ENCODE data around the gene PFAS. TPM values are rescaled to one million over a fixed set of nuclear protein-coding genes. Genes with fewer than 3 reads are reported as not detected.

Gene PFAS
- total RNA-seq, 1 donor from 2014 or later = 64.6 TPM

GRCh38 chr17:8312726-8313600, 63.9 kb downstream of the PFAS start:
- no peaks in the 10 kb centered on the region for H3K9me3 ChIP-seq (ENCODE audit: low read depth)
- peaks cover 45% of the 10 kb centered on the region for H3K27me3 ChIP-seq
- H3K36me3 ChIP-seq = no peaks in the 10 kb centered on the region
- peaks cover 11% of the 10 kb centered on the region for H3K4me1 ChIP-seq
- H3F3A ChIP-seq (ENCODE audit: low read depth) = peaks cover 3% of the 10 kb centered on the region
- Mint-ChIP-seq H3K4me3 (no peak overlapping the region), H3K4me1 (peaks cover 27% of the 10 kb centered on the region), H3K27ac (no peak overlapping the region), H3K9me3 (no peaks in the 10 kb centered on the region), H3K36me3 (no peaks in the 10 kb centered on the region), H3K27me3 (ENCODE audit: insufficient read depth, low read depth) (peaks cover 39% of the 10 kb centered on the region)
- H3K4me3 ChIP-seq = no peak overlapping the region
- no peaks in the 10 kb centered on the region for H3K79me2 ChIP-seq (ENCODE audit: low read depth)
- no peak for DNase-seq (ENCODE audit: low spot score)
- H2AFZ ChIP-seq (replicated peaks) = no peak overlapping the region
- H3K9ac ChIP-seq = no peak overlapping the region
- TF ChIP-seq EZH2phosphoT487 (IDR thresholded peaks at IDR 0.05) = no peak
- H4K20me1 ChIP-seq (ENCODE audit: low read depth) = no peaks in the 10 kb centered on the region
- H3K27ac ChIP-seq = no peak overlapping the region
- no peak overlapping the region for H3K4me2 ChIP-seq

- Mint-ChIP-seq H3K9me3 (no peaks in the 10 kb centered on the region), H3K4me1 (peaks cover 25% of the 10 kb centered on the region), H3K36me3 (no peaks in the 10 kb centered on the region), H3K27me3 (ENCODE audit: insufficient read depth, low read depth) (peaks cover 33% of the 10 kb centered on the region), H3K4me3 (peak overlapping the region; percentile 75), H3K27ac (no peak overlapping the region)
- peaks cover 11% of the 10 kb centered on the region for H3K4me1 ChIP-seq
- DNase-seq (ENCODE audit: low spot score) = peak; percentile 31
- peaks cover 3% of the 10 kb centered on the region for H3F3A ChIP-seq (ENCODE audit: low read depth)
- H2AFZ ChIP-seq (replicated peaks) = peak overlapping the region; percentile 99
- no peaks in the 10 kb centered on the region for H3K9me3 ChIP-seq (ENCODE audit: low read depth)
- peaks cover 48% of the 10 kb centered on the region for H3K27me3 ChIP-seq
- H3K36me3 ChIP-seq = no peaks in the 10 kb centered on the region
- H3K4me3 ChIP-seq = peak overlapping the region; percentile 56
- H4K20me1 ChIP-seq (ENCODE audit: low read depth) = no peaks in the 10 kb centered on the region
- H3K27ac ChIP-seq = no peak overlapping the region
- TF ChIP-seq EZH2phosphoT487 (IDR thresholded peaks at IDR 0.05) (no peak), EZH2 (IDR thresholded peaks at IDR 0.05) (no peak)
- TF ChIP-seq, protein P1, sequence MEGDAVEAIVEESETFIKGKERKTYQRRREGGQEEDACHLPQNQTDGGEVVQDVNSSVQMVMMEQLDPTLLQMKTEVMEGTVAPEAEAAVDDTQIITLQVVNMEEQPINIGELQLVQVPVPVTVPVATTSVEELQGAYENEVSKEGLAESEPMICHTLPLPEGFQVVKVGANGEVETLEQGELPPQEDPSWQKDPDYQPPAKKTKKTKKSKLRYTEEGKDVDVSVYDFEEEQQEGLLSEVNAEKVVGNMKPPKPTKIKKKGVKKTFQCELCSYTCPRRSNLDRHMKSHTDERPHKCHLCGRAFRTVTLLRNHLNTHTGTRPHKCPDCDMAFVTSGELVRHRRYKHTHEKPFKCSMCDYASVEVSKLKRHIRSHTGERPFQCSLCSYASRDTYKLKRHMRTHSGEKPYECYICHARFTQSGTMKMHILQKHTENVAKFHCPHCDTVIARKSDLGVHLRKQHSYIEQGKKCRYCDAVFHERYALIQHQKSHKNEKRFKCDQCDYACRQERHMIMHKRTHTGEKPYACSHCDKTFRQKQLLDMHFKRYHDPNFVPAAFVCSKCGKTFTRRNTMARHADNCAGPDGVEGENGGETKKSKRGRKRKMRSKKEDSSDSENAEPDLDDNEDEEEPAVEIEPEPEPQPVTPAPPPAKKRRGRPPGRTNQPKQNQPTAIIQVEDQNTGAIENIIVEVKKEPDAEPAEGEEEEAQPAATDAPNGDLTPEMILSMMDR (IDR thresholded peaks at IDR 0.05) = no peak
- no peaks in the 10 kb centered on the region for H3K79me2 ChIP-seq (ENCODE audit: low read depth)
- H3K9ac ChIP-seq = no peak overlapping the region
- H3K4me2 ChIP-seq = peak overlapping the region; percentile 98
Observed at GRCh38 chr17:8314797-8315763, 66.0 kb downstream of the PFAS start.

- no peaks in the 10 kb centered on the region for H3K79me2 ChIP-seq (ENCODE audit: low read depth)
- H2AFZ ChIP-seq (replicated peaks) = peak overlapping the region; percentile 99
- H4K20me1 ChIP-seq (ENCODE audit: low read depth) = no peaks in the 10 kb centered on the region
- peak; percentile 68 for DNase-seq (ENCODE audit: low spot score)
- peaks cover 48% of the 10 kb centered on the region for H3K27me3 ChIP-seq
- Mint-ChIP-seq H3K9me3 (no peaks in the 10 kb centered on the region), H3K4me3 (peak overlapping the region; percentile 75), H3K27me3 (ENCODE audit: insufficient read depth, low read depth) (peaks cover 32% of the 10 kb centered on the region), H3K4me1 (peaks cover 24% of the 10 kb centered on the region), H3K36me3 (no peaks in the 10 kb centered on the region), H3K27ac (no peak overlapping the region)
- H3K9ac ChIP-seq = no peak overlapping the region
- H3K27ac ChIP-seq = no peak overlapping the region
- peak overlapping the region; percentile 56 for H3K4me3 ChIP-seq
- H3F3A ChIP-seq (ENCODE audit: low read depth) = peaks cover 3% of the 10 kb centered on the region
- TF ChIP-seq, protein P1 (IDR thresholded peaks at IDR 0.05) = no peak
- no peak for TF ChIP-seq EZH2phosphoT487 (IDR thresholded peaks at IDR 0.05)
- TF ChIP-seq EZH2 (IDR thresholded peaks at IDR 0.05) = peak; percentile 72
- peak overlapping the region; percentile 98 for H3K4me2 ChIP-seq
- H3K36me3 ChIP-seq = no peaks in the 10 kb centered on the region
- H3K9me3 ChIP-seq (ENCODE audit: low read depth) = no peaks in the 10 kb centered on the region
- H3K4me1 ChIP-seq = peaks cover 11% of the 10 kb centered on the region
Observed at GRCh38 chr17:8315764-8316217, 66.7 kb downstream of the PFAS start.

Data from neural progenitor cell (in vitro differentiated cells).